CD4-positive, alpha-beta T cell treated with Interleukin-4 for 4 hours (primary cell): Measurements from ENCODE around the gene KCNK13.
"Not testable (repeated sequence)": the region's sequence is repeated elsewhere in the genome, so short reads cannot be mapped to it uniquely, and the experiment has no call there.

Experiments used
- DNase-seq: peaks from one replicate; pipeline ENCODE4 v3.0.0-alpha.2; 2020

KCNK13 gene

DNA sequence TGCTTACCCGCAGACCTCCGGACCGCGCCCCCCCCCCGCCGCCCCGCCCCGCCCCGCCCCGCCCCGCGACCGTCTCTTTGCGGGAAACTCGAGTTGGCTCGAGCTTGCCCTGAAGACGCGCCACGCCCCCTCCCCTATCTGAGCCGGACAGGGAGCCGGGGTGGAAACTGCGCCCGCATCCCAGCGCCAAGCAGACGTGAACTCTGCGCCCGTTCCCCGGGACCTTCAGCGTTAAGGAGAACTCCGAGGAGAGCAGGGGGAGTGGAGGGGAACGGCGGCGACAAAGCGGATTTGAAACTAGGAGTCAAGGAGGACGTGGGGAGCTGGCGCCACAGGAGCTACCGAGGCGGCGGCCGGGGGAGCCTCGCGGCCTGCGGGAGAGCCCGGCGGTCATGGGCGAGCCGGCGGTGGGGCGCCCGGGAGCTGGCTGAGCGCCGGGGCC, at the start of gene KCNK13:
TSS of gene KCNK13 (plus strand) at position 310 of the 442 bp plus-strand sequence. CDS start 212 bp downstream, outside the sequence.
- no peak for DNase-seq

DNA sequence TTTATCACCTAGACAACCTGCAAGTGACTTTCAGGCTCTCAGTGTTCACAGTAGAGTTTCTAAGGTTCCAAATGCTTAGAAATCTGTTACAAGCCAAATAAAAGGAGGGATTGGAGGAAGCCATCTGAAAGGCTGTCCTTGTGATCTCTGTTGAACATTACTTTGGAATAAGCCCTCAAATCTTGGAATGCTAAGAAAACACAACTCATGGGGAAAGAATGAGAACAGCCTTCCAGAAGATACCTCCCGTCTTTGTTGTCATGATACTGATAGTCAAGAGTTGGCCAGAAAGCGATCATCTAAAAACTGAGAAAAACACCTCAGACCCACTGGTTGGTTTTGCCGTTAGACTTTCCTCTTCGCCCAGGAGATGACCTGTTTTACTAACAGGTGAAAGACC, 44.4 kb upstream of the KCNK13 start:
- no peak for DNase-seq

DNA sequence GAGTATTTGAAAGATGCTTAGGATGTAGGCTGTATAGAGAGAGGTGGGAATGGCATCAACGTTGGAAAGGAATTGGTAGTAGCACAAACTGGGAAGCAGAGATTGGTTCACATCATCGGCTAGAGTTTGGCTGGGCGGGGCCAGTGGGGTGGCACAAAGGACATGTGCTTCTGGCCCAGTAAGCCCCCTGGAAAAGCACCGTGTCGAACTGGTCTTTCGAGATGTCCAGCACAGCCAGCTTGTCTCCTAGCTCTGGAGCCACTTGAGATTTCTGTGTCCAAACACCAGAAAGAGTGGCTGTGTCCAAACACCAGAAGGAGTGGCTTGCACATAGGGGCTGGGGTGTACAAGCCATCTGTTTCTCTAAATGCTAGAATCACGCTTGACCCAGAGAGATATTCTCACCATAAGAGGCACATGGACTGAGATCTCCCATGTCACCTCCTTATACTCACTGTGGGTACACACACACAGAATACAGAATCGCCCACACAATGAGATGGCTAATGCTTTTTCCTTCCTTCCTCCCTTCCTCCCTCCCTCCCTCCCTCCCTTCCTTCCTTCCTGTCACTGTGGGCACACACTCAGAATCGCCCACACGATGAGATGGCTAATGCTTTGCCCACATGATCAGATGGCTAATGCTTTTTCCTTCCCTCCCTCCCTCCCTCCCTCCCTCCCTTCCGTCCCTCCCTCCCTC, 41.8 kb upstream of the KCNK13 start:
- no peak for DNase-seq

DNA sequence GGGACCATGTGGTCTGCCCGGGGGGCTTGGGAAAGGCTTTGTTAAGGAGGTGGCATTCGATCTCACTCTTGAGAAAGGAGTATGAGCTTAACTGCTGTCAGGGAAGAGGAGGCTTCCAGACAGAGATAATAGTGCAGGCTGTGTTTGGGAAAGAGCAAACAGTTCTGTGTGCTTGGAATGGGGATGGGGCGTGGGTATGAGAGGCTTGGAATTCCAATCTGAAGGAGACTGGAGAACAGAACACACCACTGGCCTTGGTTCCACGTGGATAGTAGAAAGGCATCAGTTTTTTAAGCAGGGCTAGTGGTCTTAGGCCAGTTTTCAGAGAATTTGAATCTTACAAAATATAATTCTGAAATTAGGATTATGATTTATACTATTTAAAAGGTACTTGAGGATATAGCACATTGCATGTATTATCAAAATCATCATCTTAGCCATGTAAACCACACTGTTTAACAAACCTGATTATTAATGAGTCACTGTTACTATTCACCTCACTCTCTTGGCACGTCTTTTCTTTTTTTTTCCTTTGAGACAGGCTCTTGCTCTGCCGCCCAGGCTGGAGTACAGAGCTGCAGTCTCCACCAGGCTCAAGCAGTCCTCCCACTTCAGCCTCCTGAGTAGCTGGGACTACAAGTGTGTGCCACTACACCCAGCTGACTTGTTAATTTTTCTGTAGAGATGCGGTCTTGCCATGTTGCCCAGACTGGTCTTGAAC, 38.5 kb upstream of the KCNK13 start:
- no peak for DNase-seq

DNA sequence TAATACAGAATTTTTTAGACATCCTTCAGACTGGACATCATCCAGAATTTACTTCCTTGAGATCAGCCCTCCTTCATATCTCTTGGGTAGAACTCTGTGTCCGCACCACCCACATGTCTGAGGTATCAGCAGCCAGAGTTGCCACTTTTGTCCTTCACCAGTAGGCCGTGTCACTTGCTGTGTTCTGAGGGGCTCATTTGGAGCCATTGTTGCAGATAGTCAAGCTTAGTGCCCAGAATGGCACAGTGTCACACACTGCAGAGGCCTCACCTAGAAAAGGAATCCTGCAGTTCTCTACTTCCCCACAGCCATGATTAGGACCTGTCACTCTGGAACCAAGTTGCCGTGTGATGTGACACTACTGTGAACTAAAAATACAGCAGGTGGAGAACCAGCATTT, 36.9 kb upstream of the KCNK13 start:
- no peak for DNase-seq

DNA sequence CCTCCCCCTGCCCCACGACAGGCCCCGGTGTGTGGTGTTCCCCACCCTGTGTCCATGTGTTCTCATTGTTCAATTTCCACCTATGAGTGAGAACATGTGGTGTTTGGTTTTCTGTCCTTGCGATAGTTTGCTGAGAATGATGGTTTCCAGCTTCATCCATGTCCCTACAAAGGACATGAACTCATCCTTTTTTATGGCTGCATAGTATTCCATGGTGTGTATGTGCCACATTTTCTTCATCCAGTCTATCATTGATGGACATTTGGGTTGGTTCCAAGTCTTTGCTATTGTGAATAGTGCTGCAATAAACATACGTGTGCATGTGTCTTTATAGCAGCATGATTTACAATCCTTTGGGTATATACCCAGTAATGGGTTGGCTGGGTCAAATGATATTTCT, 35.2 kb upstream of the KCNK13 start:
- not testable (repeated sequence) for DNase-seq

DNA sequence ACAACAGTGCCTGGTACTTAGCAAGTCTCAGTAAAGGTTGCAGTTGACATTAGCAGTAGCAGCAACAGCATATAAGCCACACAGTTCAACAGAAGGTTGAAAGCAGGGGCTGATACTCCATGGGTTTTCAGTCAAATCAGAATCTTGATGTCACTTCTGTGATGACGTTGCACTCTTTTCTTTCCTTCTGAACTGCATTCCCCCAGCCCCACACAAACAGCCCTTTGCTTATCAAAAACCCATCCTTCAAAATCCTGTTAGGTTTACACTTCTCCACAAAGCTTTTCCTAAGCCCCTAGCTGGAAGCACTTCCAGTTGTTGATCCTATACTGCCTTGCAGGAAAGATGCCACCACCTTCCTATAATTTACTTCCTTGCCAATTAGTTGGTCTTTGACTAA, 34.0 kb upstream of the KCNK13 start:
- DNase-seq, result no peak

DNA sequence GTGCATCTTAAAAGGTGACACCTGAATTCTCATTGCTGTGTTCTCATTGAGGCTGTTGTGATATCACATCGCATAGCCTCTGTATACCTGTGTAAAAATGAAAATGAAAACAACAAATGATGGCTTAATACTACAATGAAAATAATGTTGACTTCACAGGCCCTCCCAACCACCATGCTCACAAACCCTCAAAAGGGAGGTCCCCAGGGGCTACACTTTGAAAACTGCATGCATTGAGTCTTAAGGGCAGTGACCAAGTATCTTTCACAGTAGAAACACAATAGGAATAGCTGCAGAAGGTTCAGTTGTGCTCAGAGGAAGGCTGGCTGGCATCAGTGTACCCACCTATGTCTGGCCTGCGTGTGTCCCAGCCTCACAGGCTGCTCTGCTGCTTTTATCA, 27.6 kb upstream of the KCNK13 start:
- no peak for DNase-seq

DNA sequence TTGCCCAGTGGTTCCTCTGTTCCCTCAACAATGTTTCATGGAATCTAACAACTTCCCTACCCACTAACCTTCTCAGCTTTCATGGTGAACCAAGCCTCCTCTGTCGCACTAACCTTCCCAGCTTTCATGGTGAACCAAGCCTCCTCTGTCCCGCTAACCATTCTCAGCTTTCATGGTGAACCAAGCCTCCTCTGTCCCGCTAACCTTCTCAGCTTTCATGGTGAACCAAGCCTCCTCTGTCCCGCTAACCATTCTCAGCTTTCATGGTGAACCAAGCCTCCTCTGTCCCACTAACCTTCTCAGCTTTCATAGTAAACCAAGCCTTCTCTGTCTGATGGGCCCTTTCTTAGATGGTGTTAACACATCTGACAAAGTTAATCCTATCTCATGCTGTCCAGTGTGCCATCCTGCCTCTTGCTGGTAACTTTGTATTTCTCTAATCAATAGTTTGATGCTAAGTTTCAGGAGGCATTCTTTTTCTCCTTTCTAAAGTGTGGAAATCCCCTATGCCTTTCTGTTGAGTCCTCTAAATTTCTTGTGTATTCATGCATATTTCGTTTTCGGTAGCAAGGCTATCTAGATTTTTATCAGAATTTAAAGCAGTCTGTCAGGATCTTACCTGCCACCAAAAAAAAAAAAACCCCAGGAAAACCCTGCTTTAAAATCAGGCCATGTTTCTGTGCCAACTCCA, 26.8 kb upstream of the KCNK13 start:
- no peak for DNase-seq

DNA sequence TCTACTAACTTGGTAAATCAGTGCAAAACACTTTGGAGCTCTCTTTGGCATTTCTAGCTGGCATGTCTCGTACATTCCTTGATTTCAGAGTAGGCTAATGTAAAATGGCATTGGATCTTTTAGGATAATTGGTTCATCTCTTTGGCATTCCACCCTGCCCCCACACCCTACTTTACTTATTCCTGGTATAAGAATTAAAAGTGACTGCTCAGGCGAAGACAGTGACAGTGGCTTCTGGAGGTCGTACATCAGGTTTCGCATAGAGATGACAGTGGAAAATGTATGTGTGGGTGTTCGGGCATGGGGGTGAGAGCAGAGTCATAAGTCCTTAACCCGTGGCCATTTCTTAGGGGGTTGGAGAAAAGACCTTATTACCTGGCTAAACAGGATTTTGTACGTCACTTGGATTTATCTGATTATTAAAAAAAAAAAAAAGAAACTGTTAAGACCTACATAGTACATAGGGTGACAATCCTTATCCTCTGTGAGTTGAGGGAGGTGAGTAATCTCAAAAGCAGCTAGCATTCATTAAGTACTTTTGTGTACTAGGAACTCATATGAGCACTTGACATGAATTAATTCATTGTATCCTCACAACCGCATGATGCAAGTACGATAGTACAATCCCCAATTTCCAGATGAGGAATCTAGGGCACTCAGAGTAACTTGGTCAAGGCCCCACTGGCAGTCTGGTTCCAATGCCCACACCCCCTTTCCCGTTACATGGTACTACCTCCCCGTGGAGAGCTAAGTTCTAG, 22.4 kb upstream of the KCNK13 start:
- DNase-seq, result no peak

DNA sequence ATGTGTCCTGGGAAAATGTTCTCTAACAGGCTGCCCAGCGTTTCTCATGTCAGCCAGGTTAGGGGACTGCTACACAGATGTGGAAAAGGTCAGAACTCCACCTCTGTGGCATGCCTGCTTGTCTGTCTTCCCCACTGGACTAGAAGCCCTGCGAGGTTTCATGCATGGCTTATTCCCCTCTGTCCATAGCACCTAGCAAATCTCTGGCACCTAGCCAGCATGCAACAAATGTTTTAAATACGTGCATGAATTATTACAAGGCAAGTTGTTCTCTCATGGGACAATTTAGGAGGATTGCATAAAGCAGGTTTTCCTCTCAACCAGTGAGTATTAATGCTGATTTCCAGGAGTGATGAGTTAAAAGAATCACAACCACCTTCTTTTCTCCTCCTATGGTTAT, 21.4 kb upstream of the KCNK13 start:
- DNase-seq, result no peak

DNA sequence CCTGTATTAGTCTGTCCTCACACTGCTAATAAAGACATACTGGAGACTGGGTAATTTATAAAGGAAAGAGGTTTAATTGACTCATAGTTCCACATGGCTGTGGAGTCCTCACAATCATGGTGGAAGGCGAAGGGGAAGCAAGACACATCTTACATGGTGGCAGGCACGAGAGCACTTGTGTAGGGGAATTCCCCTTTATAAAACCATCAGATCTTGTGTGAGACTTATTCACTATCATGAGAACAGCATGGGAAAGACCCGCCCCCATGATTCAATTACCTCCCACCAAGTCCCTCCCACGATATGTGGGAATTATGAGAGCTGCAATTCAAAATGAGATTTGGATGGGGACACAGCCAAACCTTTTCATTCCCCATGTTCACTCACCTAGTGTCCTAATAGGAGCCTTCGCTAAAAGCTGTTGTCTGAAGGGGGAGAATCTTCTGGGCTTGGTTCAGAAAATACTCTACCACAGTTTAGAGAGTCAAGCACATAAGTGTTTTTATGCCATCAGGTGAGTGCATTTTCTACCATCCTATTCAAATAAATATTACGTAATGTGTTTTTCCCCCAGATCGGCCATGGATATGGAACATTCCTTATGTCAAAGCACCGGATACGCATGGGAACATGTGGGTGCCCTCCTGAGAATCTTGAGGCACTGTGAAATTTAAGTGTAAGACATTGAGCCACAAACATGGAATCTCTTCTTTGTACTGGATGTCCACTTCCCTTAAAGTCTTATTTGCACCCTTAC, 19.1 kb upstream of the KCNK13 start:
- no peak for DNase-seq

DNA sequence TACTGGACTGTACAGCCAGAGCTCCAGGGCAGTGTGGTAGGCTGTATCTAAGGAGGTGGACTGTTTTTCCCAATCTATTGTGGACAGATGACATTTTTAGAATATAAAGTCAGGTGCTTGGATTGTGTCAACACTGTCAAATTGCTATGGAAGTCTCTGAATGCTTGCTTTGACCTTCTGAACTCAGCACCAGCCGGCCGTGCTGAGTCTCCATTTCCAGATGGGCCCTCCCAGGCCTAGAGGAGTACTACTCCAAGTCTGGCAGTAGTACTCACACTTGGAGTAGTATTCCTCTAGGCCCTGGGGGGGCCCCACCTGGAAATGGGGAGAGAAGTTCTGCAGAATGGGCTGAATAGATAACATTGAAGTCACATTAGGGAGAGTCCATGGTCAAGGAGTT, 16.2 kb upstream of the KCNK13 start:
- DNase-seq, result no peak

DNA sequence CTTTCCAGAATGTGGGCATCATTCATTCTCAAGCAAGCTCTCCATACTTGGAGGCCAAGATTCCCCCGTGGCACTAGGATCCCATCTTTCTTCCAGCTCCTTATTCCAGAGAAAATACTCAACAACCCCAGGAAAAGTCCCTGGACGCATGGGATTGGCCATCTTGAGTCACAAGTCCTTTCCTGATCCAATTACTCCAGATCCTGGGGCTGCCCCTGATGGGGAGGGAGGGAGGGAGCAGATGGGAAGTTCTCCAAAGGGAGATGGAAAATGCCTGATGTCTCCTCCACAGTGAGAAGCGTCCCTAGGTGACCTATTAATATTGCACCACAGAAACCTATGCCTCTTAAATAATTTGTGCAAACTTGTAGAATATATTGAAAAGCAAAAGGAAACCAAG, 12.4 kb upstream of the KCNK13 start:
- no peak for DNase-seq

DNA sequence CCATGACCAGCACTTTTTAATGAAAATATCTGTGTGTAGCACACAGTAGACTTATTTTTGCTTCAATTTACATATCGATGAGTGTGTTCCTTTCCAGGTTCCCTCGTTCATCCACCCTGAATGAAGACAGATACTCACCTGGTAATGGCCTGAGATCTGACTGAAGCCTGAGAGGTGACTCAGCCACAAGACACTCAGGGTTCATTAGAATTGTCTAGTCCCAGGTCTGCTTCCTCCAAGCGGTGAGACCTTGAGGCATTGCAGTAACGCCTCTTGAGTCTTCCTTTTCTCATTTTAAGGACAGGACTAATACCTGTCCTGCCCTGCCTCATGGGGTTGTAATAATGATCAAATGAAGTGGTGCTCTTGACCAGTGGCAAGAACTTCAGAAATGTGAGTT, 11.5 kb upstream of the KCNK13 start:
- DNase-seq, result no peak

DNA sequence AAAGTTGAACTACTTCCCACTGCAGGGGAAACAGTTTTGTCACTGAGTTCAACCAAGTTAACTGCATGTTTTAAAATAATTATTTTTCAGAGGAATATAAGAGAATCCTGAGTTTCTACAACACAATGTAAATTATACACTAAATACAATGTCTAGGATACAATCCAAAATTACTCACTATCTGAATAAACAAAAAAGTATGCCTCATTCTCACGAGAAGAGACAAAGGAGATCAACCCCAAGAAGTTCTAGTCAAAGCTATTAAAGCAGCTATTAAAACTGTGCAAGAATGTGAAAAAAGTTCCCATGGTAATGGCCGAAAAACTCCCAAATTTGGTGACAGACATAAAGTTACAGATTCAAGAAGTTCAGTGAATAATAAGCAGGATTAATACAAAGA, 8.8 kb upstream of the KCNK13 start:
- no peak for DNase-seq

DNA sequence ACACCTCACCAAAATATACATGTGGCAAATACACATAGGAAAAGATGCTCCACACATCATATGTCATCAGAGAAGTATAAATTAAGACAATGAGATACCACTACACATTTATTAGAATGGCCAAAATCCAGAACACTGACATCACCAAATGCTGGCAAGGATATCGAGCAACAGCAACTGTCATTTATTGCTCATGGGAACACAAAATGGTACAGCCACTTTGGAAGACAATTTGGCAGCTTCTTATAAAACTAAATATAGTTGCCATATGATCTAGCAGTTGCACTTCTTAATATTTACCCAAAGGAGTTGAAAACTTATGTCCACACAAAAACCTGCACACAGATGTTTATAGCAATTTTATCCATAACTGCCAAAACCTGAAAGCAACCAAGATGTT, 7.0 kb upstream of the KCNK13 start:
- DNase-seq, result no peak

DNA sequence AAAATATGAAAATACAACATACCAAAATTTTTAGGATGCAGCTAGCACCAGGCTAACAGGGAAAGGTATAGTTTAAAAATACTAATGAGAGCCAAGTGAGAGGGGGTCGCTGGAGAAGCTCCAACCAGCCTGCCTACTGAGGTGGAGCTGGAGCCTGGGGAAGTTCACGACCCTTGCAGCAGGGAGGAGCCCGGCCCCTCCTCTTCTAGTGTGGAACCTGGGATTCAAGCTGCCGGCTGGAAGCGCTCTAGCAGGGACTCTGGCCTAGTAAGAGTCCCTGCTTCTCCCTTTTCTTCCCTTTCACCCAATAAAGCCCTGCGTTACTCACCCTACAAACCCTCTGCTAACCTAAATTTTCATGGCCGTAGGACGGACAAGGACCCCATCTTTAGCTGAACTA, 5.0 kb upstream of the KCNK13 start:
- no peak for DNase-seq

DNA sequence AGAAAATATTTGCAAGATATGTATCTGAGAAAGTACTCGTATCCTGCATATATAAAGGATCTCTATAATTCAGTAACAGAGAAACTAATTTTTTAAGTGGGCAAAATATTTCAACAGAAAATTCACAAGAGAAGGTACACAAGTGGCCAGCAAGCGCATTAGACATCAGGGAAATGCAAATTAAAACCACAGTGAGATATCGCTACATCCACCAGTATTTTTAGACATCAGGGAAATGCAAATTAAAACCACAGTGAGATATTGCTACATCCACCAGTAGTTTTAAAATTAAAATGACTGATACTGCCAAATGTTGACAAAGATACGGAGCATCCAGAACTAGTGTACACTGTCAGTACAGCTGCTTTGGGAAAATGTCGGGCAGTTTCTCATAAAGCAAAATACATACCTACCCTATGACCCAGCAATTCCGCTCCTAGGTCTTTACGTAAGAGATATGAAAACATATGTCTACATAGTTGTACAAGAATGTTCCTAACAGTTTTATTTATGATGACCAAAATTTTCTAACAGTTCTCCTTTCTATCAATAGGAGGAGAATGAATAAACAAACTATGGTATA, 2.8 kb upstream of the KCNK13 start:
- no peak for DNase-seq

DNA sequence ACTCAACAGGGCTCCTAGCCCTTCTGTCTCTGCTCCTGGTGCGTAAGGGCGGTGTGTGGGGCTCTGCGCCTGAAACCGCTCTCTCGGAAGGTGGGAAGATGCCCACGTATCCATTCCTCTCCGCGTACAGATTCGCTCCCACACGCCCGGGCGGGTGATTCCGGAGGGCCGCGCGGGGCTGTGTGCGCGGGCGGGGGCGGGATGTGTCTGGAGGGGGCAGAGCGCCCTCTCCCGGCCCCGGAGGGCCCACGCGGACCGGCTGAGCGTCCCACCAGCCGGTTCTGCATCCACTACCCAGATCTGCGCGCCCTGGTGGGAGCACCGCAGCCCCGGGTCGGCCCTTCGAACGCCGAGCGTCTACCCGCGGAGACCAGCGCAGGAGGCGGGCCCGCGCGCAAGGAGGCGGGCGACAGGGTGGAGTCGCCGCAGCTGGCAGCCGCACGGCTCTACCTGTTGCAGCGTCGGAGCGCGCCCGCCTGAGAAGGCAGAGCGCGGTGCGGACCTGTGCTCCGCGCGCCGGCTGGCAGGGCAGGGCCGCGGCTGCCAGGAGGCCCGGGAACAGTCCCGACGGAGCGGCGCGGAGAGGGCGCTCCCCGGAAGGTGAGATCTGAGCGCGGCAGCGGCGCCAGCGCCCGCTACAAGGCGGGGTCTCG, 1.4 kb upstream of the KCNK13 start:
- DNase-seq, result peak; percentile 7

DNA sequence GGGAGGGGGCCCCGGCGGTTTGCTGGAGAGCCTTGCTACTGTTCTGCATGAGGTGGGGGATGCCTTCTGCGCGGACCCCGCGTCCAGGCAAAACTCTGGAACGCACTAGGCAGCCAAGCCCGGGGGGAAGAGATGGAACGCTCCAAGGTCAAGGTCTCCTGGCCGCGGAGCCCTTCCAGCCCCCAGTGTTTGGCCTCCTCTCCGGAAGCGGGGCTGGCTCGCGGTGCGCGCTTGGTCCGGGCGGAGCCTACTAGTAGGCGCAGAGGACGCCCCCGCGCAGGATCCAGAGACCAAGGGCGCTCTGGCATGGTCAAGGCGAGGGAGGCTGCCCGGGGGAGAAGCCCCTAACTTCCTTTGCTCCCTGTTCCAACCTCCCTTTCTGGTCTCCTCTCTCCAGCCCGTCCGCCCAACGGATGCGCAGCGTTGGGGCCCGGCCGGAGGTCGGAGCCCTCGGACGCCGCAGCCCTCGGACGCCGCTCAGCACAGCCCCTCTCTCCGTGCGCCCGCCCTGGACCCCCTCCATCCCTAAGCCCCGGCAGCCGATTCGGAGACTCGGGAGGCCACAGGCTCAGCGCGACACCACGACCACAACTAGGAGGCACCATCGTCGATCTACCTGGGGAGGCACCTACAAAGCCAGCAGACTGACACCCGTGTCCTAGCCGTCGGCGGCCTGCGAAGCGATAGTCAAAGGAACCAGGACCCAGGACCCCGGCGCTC, 669 bp upstream of the KCNK13 start:
- DNase-seq, result no peak
